ENCODE measurements around the gene SLC8A1. TPM values are rescaled to one million over a fixed set of nuclear protein-coding genes. Genes with fewer than 3 reads are reported as not detected.

Gene SLC8A1
- total RNA-seq, 1 donor from 2014 or later = 277 TPM

DNA sequence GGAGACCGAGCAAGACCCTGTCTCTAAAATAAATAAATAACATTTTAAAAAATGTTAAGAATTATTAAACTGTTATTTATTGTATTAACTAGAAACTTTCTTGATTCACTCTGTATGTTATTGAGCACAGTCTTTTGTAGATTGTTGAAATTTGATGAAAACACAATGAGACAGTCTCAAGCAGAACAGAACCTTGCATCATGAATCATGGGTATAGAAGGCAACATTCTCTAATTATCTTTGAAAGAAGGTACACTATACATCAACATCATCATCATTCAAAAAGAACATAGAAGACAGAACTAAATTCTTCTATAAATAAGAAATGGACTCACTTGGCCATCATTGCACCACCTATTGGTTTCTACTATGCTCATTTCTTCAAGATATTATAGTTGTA is 67.7 kb downstream of the SLC8A1 start:
- DNase-seq = no peak

DNA sequence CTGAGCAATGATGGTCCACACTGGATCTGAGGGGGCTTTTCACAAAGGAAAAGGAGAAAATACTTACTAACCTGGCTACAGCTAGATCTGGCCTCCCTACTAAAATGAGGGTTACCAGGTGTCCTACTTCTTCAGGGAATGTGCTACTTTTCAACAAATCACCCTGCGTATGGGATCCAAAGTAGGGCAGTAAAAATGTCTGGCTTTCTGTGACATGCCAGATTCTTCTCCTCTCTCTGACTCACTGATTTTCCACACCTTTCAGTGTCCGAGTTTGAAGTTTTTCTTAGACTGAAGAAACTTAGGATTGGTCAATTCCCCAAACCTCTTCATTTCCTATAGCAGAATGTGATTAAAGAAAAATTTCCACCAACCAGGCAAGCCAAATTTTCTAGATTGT is 71.2 kb downstream of the SLC8A1 start:
- DNase-seq = no peak

- no peak for DNase-seq
Observed at GRCh38 chr2:40380041-40380440, 71.8 kb downstream of the SLC8A1 start.

GRCh38 chr2:40374543-40375240 is 77.2 kb downstream of the SLC8A1 start:
- no peak for DNase-seq

DNA sequence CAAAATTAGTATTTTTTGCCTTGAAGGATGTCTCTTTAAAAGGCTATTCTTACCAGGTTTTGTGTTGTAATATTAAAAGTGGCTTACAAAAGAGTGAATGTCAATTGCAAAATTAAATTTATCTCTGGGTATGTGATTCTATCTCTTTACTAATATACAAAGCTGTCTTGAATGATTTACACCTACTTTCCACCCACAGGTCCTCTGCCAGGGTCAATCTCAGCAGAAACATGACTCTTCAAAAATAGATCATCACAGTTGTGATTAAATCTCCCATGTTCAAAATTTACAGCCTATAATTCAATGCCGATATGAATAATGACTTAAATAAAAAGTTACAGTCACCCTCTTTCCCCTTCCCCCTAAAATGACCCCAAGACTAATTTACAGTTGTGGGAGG is 78.8 kb downstream of the SLC8A1 start:
- DNase-seq = no peak

DNA sequence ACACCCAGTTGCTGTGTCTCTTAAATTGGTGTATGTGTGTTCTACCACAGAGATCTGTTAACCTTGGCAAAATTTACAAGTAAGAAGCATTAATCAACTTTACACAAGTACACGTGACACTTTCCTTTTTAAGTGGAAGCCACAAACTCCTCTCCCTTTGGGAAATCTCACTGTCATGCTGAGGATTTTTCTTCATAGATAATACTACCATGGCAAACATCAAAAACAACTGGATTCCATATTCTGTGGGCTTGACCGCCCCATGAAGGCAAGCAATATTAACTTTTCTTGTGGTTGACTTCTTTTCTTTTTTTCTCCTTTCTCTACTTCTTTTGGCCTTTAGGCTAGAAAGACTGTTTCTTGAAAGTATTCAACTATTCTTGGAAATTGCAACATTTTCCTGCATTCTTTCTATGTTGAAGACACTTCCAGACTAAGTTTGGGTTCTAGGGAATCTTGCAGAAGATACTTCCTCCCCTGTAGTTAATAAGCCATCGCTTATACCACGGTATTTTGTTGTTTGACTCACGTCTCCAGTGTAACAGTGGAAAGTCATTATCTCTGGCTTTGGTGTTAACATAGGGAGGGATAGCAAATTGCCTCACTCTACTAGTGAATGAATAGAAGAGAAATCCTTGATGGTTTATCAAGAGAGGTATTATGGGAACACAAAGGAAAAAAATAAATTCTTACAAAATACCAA is 79.5 kb downstream of the SLC8A1 start:
- DNase-seq = no peak

DNA sequence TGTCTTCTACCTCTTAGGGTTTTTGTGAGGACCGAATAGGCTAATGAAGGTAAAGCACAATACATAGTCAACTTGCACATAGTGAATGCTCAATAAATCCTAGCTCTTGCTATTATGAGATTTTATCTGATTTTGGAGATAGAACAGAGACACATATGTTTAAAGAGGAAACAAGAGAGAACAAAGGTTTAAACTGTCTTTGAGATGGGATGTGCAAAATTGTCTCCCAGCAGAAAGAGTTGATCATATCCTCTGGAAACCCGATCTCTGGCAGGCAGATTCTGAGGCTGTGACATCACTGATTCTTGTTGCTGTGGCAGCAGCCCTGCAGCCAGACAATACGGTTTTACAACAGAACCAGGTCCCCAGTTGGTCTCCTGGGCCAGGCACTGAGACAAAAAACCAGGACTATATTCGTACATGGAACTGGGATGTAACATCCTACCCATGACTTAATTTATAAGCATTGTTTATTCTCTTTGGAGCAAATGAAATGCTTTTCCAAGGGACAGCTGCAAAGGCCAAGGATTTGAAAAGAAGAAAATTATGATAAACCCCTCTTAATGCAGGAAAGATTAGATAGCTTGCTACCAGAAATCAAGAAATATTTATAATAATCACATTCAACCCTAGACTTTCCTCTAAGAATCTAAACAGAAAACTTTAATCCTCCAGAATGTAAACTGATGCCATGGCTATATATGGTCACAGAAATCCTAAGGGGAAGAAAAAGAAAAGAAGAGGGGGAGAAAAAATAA is 80.2 kb downstream of the SLC8A1 start:
- no peak for DNase-seq

- no peak for DNase-seq
Observed at GRCh38 chr2:40370007-40370395, 81.9 kb downstream of the SLC8A1 start.

DNA sequence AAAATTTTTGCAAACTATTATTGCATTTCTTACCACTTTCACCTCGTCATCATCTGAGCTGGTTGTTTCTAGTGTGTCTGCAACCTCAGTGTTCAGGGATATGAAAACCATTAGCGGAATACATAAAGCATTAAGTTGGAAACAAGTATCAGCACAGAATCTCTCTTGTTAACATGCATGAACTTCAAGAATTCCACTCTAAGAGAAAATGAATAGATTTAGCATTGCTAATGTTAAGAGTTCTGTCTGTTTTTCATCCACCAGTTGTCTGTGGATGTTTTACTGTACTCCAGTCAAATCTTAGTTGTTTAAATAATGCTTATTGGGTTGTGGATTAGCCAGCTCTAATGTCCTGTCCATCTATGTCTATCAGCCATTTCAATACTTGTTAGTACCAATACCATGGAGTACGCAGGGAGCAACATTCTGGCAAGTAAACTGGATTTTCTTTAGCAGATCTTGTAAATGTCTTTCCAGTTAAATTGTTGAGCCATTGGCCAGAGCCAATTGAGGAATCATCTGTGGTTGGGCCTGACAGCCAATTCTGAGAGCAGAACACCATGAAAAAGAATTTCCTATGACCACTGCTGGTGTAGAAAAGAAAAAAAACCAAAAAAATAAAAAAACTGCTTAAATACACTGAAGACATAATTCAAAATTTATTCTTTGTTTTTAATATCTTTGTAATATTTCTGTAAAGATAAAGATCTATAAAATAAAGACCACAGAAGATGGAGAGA is 82.5 kb downstream of the SLC8A1 start:
- DNase-seq = no peak

GRCh38 chr2:40367652-40368051 is 84.2 kb downstream of the SLC8A1 start:
- DNase-seq = no peak

DNA sequence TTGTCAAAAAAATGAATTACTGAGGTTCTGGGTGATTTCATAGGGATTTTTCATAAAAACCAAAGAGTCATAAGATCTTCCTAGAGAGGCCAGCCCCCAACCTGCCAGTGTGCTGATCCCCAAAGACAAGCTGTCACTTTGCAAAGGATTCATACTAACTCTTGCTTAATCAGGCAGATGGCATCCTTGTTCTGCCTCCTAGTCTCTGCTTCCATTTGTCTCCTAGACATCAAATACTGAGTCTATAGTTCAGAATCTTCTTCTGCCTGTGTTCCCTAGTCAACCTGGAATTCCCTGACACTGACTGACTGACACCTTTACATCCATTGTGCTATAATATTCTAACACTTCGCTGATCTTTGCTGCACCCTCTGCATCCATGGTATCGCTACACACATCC is 84.9 kb downstream of the SLC8A1 start:
- no peak for DNase-seq

- DNase-seq = no peak
Observed at GRCh38 chr2:40364151-40364874, 87.6 kb downstream of the SLC8A1 start.

- DNase-seq = no peak
Observed at GRCh38 chr2:40363631-40364030, 88.3 kb downstream of the SLC8A1 start.

- DNase-seq = no peak
Observed at GRCh38 chr2:40363231-40363630, 88.7 kb downstream of the SLC8A1 start.

GRCh38 chr2:40361478-40361877 is 90.4 kb downstream of the SLC8A1 start:
- no peak for DNase-seq

GRCh38 chr2:40360652-40361051 is 91.2 kb downstream of the SLC8A1 start:
- DNase-seq = no peak

DNA sequence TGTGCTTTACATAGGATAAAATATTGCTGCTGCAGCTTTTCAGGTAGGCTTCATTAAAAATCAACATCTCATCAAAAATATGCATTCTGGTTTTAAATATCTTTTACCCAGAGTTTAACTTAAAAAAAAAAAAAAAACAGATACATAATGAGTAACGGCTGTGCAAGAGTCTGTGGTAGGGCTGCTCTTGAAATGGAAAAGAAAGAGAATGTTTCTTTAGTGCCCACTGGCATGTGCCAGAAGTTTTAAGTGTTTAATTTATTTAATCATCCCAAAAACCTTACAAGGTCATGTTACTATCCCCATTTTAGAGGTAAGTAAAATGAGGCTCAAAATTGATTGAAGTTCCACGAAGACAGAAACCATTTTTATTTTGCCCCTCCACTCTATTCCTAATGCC is 92.1 kb downstream of the SLC8A1 start:
- no peak for DNase-seq

DNA sequence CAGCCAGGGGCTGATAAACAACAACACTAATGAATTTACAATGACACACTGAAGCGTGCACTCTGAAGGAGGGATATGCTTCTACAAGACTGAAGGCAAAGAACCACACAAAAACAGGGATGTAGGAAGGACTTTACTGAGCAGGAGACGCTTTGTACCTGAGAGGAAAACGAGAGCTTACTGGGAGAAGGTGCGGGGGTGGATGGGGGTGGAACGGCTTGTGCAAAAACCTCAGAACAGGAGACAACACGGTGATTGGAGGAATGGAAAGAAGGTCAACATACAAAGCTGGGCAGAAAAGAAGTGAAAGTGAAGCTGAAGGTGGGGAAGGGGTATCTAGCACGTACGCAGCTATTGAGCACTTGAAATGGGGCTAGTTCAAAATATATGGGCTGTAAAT is 93.1 kb downstream of the SLC8A1 start:
- DNase-seq = peak; percentile 26

GRCh38 chr2:40357667-40358066 is 94.2 kb downstream of the SLC8A1 start:
- no peak for DNase-seq

DNA sequence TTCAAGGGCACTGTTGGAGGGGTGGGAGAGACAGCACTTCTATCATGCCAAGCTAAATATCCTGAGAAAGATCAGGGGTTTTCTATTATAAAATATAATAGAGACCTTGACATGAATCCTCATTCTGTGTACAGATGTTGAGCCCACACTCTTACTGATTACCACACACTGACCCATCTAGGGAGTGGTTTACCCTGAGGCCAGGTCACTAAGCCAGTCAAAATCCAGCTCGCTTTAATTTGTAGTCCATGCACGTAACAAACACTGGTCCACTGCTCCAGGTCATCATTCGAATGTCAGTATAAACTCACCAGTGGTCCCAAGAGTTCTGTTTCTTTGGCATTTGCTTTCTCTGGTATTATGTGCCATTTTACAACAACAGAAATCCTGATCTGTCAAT is 96.4 kb downstream of the SLC8A1 start:
- DNase-seq = no peak

DNA sequence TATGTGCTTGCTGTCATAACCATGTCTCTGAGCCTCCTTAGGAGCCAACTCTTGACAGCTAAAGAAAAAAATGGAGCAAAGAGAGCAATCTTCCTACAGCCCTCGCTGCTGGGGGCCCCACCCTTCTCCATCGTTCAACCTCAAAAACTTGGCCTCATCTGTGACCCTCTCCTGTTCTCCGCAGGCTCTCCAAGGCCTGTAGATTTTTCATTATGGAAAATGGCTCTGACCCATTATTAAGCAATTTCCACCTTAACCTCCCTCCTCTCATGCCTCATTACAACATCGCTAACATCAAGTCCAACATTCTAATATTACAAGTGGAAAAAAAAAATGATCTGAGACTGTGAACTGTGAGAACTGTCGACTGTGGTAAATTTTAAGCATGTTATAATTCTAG is 98.7 kb downstream of the SLC8A1 start:
- no peak for DNase-seq

DNA sequence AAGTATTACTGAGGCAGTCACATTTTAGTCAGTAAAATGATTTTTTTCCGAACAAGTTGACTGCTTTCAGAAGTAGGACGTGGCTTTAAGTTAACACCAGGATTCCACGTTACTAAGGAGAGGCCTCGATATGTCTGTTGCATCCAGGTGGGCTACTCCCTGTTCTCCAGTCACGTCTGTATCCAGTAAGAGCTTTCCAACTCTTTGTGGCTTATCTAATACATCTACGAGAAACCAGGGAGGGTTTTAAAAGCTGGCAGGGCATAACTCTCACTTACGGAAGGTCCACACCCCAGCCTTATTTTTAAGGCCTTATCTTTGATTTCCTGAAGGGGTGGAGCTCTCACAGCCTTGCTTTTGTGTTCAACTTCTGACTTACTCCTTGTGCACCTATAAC is 99.2 kb downstream of the SLC8A1 start:
- DNase-seq = no peak
